ENCODE results near the gene GBP2. TPM values are rescaled to one million over a fixed set of nuclear protein-coding genes. Genes with fewer than 3 reads are reported as not detected.
"Not testable (repeated sequence)": the region's sequence is repeated elsewhere in the genome, so short reads cannot be mapped to it uniquely, and the experiment has no call there.

Gene GBP2
- total RNA-seq, 1 experiment from 2014 or later: 0.07 TPM

GRCh38 chr1:89146721-89147120 lies 20.8 kb upstream of the GBP2 start:
- H3K27me3 ChIP-seq (ENCODE audit: control insufficient read depth, insufficient read depth, low read length): no peaks in the 10 kb centered on the region
- no peak for DNase-seq
- H3K36me3 ChIP-seq (replicated peaks; ENCODE audit: control insufficient read depth, insufficient read depth, low read length): no peaks in the 10 kb centered on the region
- no peak overlapping the region for H3K4me3 ChIP-seq (ENCODE audit: insufficient read depth, low read depth, low read length)

DNA sequence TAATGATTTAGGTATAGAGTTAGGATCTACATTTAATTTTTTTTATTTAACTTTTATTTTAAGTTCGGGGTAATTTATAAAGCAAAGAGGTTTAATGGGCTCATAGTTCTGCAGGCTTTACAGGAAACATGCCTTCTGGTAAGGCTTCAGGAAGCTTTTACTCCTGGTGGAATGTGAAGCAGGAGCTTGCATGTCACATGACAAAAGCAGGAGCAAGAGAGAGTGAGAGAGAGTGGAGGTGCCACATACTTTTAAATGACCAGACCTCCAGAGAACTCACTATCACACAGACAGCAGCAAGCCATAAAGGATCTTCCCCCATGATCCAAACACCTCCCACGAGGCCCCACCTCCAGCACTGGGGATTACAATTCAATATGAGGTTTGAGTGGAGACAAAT lies 17.6 kb upstream of the GBP2 start:
- Histone ChIP-seq H3K4me3 (ENCODE audit: insufficient read depth, low read depth, low read length) (no peak overlapping the region), H3K36me3 (replicated peaks; ENCODE audit: control insufficient read depth, insufficient read depth, low read length) (no peaks in the 10 kb centered on the region), H3K27me3 (ENCODE audit: control insufficient read depth, insufficient read depth, low read length) (no peaks in the 10 kb centered on the region)
- no peak for DNase-seq

- no peak for DNase-seq
- H3K27me3 ChIP-seq (ENCODE audit: control insufficient read depth, insufficient read depth, low read length): no peaks in the 10 kb centered on the region
Observed at GRCh38 chr1:89142160-89142559, 16.2 kb upstream of the GBP2 start.

DNA sequence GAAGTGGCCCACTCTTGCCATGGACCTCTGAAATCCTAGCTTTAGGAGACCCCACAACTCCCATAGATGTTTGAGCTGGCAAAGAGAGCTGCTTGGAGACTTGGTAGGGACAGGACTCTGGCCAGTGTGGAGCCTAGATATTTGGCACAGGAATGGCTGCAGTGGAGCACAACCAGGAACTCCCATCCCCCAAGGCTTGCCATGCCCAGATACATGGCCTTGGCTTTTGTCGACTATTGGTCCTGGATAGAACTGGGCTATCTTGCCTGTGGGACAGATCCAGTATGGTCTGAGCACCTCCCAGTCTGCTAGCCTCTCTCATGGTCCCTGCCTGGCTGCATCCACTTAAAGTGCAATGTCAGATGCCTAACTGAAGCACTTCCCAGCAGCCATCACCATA lies 7.8 kb upstream of the GBP2 start:
- Histone ChIP-seq H3K4me3 (ENCODE audit: insufficient read depth, low read depth, low read length) (no peak overlapping the region), H3K36me3 (replicated peaks; ENCODE audit: control insufficient read depth, insufficient read depth, low read length) (no peaks in the 10 kb centered on the region), H3K27me3 (ENCODE audit: control insufficient read depth, insufficient read depth, low read length) (no peaks in the 10 kb centered on the region)
- no peak for DNase-seq

More at GRCh38 chr1:89142160-89142559, 16.2 kb upstream of the GBP2 start:
- no peak overlapping the region for H3K4me3 ChIP-seq (ENCODE audit: insufficient read depth, low read depth, low read length)
- no peaks in the 10 kb centered on the region for H3K36me3 ChIP-seq (replicated peaks; ENCODE audit: control insufficient read depth, insufficient read depth, low read length)

GRCh38 chr1:89130716-89131115 lies 4.8 kb upstream of the GBP2 start:
- H3K4me3 ChIP-seq (ENCODE audit: insufficient read depth, low read depth, low read length): no peak overlapping the region
- no peaks in the 10 kb centered on the region for H3K36me3 ChIP-seq (replicated peaks; ENCODE audit: control insufficient read depth, insufficient read depth, low read length)
- no peak for DNase-seq
- no peaks in the 10 kb centered on the region for H3K27me3 ChIP-seq (ENCODE audit: control insufficient read depth, insufficient read depth, low read length)

DNA sequence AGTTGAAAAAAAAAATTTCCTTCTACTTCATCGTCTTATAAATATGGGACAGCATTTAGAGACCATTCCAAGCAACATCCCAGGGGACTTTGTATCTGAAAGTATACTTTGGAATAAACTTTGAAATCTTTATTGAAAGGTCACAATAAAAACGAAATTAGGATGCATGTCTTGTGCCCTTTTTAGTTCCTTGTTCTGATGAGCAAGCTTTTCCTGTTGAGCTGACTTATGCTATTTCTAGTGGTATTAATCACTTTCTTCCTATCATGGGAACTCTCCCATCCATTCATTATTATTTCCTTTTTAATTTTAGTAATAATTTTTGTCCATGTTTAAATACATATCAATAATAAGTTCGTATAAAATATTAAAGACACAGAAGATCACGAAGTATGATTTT lies 4.0 kb upstream of the GBP2 start:
- DNase-seq: no peak
- no peaks in the 10 kb centered on the region for H3K36me3 ChIP-seq (replicated peaks; ENCODE audit: control insufficient read depth, insufficient read depth, low read length)
- H3K4me3 ChIP-seq (ENCODE audit: insufficient read depth, low read depth, low read length): no peak overlapping the region
- H3K27me3 ChIP-seq (ENCODE audit: control insufficient read depth, insufficient read depth, low read length): no peaks in the 10 kb centered on the region

GRCh38 chr1:89128003-89128458 lies 2.1 kb upstream of the GBP2 start:
- not testable (repeated sequence) for H3K27me3 ChIP-seq (ENCODE audit: control insufficient read depth, insufficient read depth, low read length); H3K4me3 ChIP-seq (ENCODE audit: insufficient read depth, low read depth, low read length); DNase-seq; H3K36me3 ChIP-seq (replicated peaks; ENCODE audit: control insufficient read depth, insufficient read depth, low read length)

DNA sequence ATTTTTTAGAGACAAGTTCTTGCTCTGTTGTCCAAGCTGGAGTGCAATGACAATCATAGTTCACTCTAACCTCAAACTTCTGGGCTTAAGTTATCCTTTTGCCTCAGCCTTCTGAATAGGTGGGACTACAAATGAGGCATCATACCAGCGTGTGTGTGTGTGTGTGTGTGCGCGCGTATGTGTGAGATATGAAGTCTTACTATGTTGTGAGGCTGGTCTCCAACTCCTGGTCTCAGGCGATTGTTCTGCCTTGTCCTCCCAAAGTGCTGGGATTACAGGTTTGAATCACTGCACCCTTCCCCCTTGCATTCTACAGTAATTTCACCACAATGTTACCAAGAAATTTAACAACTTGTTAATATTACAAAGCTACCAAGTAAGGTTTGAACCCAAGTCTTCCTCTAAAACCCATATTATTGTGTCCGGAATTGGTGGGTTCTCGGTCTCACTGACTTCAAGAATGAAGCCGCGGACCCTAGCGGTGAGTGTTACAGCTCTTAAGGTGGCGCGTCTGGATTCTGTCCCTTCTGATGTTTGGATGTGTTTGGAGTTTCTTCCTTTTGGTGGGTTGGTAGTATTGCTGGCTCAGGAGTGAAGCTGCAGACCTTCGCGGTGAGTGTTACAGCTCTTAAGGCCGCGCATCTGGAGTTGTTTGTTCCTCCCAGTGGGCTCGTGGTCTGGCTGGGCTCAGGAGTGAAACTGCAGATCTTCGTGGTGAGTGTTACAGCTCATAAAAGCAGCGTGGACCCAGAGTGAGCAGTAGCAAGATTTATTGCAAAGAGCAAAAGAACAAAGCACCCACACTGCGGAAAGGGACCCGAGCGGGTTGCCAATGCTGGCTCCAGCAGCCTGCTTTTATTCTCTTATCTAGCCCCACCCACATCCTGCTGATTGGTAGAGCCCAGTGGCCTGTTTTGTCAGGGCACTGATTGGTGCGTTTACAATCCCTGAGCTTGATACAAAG lies 970 bp upstream of the GBP2 start:
- not testable (repeated sequence) for H3K27me3 ChIP-seq (ENCODE audit: control insufficient read depth, insufficient read depth, low read length); H3K36me3 ChIP-seq (replicated peaks; ENCODE audit: control insufficient read depth, insufficient read depth, low read length); DNase-seq; H3K4me3 ChIP-seq (ENCODE audit: insufficient read depth, low read depth, low read length)

DNA sequence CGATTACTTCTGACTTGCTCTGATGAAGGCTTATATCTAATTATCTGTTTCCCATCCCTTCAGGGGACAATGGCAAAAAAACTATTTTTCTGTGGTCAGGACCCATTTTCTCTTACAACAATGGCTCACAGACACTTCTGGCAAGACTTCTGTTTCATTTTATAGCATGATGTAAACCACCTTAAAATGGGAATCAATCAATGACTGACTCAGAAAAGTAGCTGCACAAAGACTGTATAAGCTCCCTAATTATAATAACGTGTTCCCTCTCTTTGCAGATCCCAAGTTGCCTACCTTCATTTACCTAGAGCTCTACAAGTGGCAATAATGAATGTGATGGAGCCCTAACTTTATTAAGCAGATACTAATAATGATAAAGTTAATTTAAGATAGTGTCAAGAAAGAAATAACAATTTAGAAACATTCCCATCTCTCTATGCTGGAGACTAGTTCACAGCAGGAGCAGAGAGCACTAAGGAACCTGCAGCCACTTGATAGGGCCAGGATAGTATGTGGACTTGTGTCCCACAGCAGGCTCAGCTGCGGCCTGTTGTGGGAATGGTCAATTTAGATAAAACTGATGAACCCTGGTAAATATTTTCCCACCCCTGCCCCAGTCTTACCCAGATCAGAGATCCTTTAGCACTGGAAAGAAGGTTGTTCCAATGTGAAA lies 538 bp downstream of the GBP2 start:
- DNase-seq: no peak
- no peak overlapping the region for H3K4me3 ChIP-seq (ENCODE audit: insufficient read depth, low read depth, low read length)
- H3K36me3 ChIP-seq (replicated peaks; ENCODE audit: control insufficient read depth, insufficient read depth, low read length): no peaks in the 10 kb centered on the region
- H3K27me3 ChIP-seq (ENCODE audit: control insufficient read depth, insufficient read depth, low read length): no peaks in the 10 kb centered on the region

DNA sequence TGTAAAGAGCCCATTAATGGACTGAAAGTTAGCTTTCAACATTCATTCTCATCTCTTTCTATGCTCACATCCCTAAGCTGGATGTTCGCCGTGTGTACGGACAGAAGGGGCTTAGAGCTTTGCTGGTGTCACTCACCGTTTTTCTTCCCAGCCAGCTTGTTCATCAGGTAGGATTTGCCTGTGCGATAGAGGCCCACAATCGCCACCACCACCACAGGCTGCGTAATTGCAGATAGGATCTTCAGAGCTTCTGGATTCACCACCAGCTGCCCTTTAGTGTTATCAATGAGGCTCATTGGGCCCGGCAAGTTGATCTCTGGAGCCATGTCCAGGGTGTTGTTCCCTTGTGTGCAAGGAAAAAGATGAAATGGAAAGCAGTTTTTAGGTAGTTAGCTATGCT lies 4.3 kb downstream of the GBP2 start:
- H3K27me3 ChIP-seq (ENCODE audit: control insufficient read depth, insufficient read depth, low read length): no peaks in the 10 kb centered on the region
- no peaks in the 10 kb centered on the region for H3K36me3 ChIP-seq (replicated peaks; ENCODE audit: control insufficient read depth, insufficient read depth, low read length)
- H3K4me3 ChIP-seq (ENCODE audit: insufficient read depth, low read depth, low read length): no peak overlapping the region
- DNase-seq: no peak

GRCh38 chr1:89114662-89115061 lies 11.3 kb downstream of the GBP2 start:
- no peaks in the 10 kb centered on the region for H3K36me3 ChIP-seq (replicated peaks; ENCODE audit: control insufficient read depth, insufficient read depth, low read length)
- no peak overlapping the region for H3K4me3 ChIP-seq (ENCODE audit: insufficient read depth, low read depth, low read length)
- no peak for DNase-seq
- H3K27me3 ChIP-seq (ENCODE audit: control insufficient read depth, insufficient read depth, low read length): no peaks in the 10 kb centered on the region

GRCh38 chr1:89112871-89113613 lies 12.9 kb downstream of the GBP2 start:
- no peak for DNase-seq
- Histone ChIP-seq H3K36me3 (replicated peaks; ENCODE audit: control insufficient read depth, insufficient read depth, low read length) (no peaks in the 10 kb centered on the region), H3K27me3 (ENCODE audit: control insufficient read depth, insufficient read depth, low read length) (no peaks in the 10 kb centered on the region), H3K4me3 (ENCODE audit: insufficient read depth, low read depth, low read length) (no peak overlapping the region)

DNA sequence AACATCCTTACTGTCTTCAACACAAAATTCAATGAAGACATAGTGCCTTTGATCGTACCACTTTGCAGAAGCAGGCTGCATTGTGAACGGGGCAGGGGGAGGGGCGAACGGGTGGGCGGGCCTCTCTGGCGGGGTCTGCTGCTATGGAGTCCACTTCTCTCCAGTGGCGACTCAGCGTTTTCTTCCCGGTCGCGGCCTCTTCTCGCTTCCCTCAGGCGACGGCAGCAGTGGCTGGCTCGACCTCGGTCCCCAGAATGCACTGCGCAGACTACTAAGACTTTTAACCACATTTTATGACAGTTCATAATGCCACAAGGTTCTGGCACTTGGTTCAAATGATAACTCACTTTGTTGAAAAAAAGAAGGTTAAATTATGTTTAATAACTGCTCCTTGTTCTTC lies 21.2 kb downstream of the GBP2 start:
- no peaks in the 10 kb centered on the region for H3K27me3 ChIP-seq (ENCODE audit: control insufficient read depth, insufficient read depth, low read length)
- no peak for DNase-seq
- H3K36me3 ChIP-seq (replicated peaks; ENCODE audit: control insufficient read depth, insufficient read depth, low read length): no peaks in the 10 kb centered on the region
- H3K4me3 ChIP-seq (ENCODE audit: insufficient read depth, low read depth, low read length): no peak overlapping the region

GRCh38 chr1:89104147-89104546 lies 21.8 kb downstream of the GBP2 start:
- Histone ChIP-seq H3K36me3 (replicated peaks; ENCODE audit: control insufficient read depth, insufficient read depth, low read length) (no peaks in the 10 kb centered on the region), H3K27me3 (ENCODE audit: control insufficient read depth, insufficient read depth, low read length) (no peaks in the 10 kb centered on the region), H3K4me3 (ENCODE audit: insufficient read depth, low read depth, low read length) (no peak overlapping the region)
- no peak for DNase-seq
